H1 (cell line): ENCODE results near the gene C16orf54. TPM values are rescaled to one million over a fixed set of nuclear protein-coding genes. Genes with fewer than 3 reads are reported as not detected.

Experiments used
- CTCF ChIA-PET: fragments of 300-600 bp; sonication (Branson Sonifier 250); formaldehyde crosslinking; loops from one replicate; lab custom pipeline; 2021; ENCODE audit not compliant: partially characterized antibody; lab: Charles Lee
- POLR2A ChIA-PET: fragments of 300-600 bp; sonication (Branson Sonifier 250); formaldehyde crosslinking; loops from one replicate; lab custom pipeline; 2021; ENCODE audit warnings: inconsistent platforms; ENCODE audit not compliant: partially characterized antibody; lab: Charles Lee
- DNase-seq, 2 experiments: peaks; one replicate each; pipeline versions ENCODE4 v3.0.0 to v3.0.0-alpha.2; 2010 to 2022; ENCODE audit warnings: low spot score in 2 of 2, low read depth in 1 of 2, mixed read lengths in 1 of 2
- FAIRE-seq: peaks from 2 replicates; lab custom pipeline; 2011; peaks lifted over from hg19 to GRCh38; lab: Jason Lieb, UNC
- H2AFZ ChIP-seq: 2 replicates; pipeline ENCODE4 v1.8.1; 2012; ENCODE audit warnings: low read length, inconsistent platforms
- H2AK5ac ChIP-seq: 2 replicates; pipeline ENCODE4 v1.6.1; 2013; ENCODE audit warnings: low read depth, low read length
- H2BK120ac ChIP-seq: replicated peaks from 2 replicates; pipeline ENCODE3; 2013; ENCODE audit warnings: low read depth, low read length, inconsistent platforms
- H2BK12ac ChIP-seq: 2 replicates; pipeline ENCODE4 v1.6.1; 2013; ENCODE audit warnings: low read depth, low read length
- H2BK15ac ChIP-seq: 2 replicates; pipeline ENCODE4 v1.6.1; 2013; ENCODE audit warnings: low read length
- H2BK20ac ChIP-seq: 2 replicates; pipeline ENCODE4 v1.6.1; 2013; ENCODE audit warnings: low read length
- H2BK5ac ChIP-seq: 2 replicates; pipeline ENCODE4 v1.6.1; 2013; ENCODE audit warnings: low read depth, low read length
- H3K14ac ChIP-seq: 2 replicates; pipeline ENCODE4 v1.6.1; 2013; ENCODE audit warnings: inconsistent platforms; ENCODE audit not compliant: insufficient read length
- H3K18ac ChIP-seq: 2 replicates; pipeline ENCODE4 v1.6.1; 2013; ENCODE audit warnings: low read length; ENCODE audit errors: extremely low read depth
- H3K23ac ChIP-seq: 2 replicates; pipeline ENCODE4 v1.6.1; 2013; ENCODE audit warnings: inconsistent platforms; ENCODE audit not compliant: insufficient read length
- H3K23me2 ChIP-seq: 2 replicates; pipeline ENCODE4 v1.6.1; 2013; ENCODE audit warnings: low read depth, low read length
- H3K27ac ChIP-seq: 2 replicates; pipeline ENCODE4 v1.6.1; 2011; ENCODE audit warnings: low read depth, low read length, inconsistent platforms
- H3K27me3 ChIP-seq, 4 experiments: replicated peaks in 1 of 4; 1 replicate in 1 of 4; 2 replicates in 3 of 4; pipeline versions ENCODE4 v1.6.1 to v1.8.1; 2011 to 2013; ENCODE audit warnings: low read length in 3 of 4, mild to moderate bottlenecking in 3 of 4, inconsistent platforms in 2 of 4, mixed read lengths in 2 of 4, moderate library complexity in 1 of 4; ENCODE audit not compliant: control insufficient read depth in 3 of 4, insufficient read depth in 3 of 4; ENCODE audit errors: extremely low read depth in 1 of 4
- H3K36me3 ChIP-seq, 4 experiments: 2 replicates each; pipeline versions ENCODE4 v1.6.1 to v1.8.1; 2011 to 2013; ENCODE audit warnings: mild to moderate bottlenecking in 4 of 4, low read length in 3 of 4, moderate library complexity in 2 of 4, control low read depth in 1 of 4, inconsistent platforms in 1 of 4; ENCODE audit not compliant: insufficient read depth in 4 of 4, control insufficient read depth in 2 of 4
- H3K4ac ChIP-seq: replicated peaks from 2 replicates; pipeline ENCODE3; 2013; ENCODE audit warnings: low read length, low read depth, mixed read lengths, inconsistent platforms; ENCODE audit not compliant: insufficient read length
- H3K4me1 ChIP-seq, 4 experiments: replicated peaks in 1 of 4; 1 replicate in 1 of 4; 2 replicates in 3 of 4; pipeline versions ENCODE4 v1.6.1 to v1.8.1; 2011 to 2013; ENCODE audit warnings: low read length in 3 of 4, inconsistent platforms in 2 of 4, mixed read lengths in 1 of 4; ENCODE audit not compliant: insufficient read depth in 4 of 4, control insufficient read depth in 3 of 4
- H3K4me2 ChIP-seq, 2 experiments: 2 replicates each; pipeline versions ENCODE4 v1.6.1 to v1.8.1; 2011 to 2013; ENCODE audit warnings: low read depth in 2 of 2, low read length in 2 of 2, control low read depth in 1 of 2, inconsistent platforms in 1 of 2, mild to moderate bottlenecking in 1 of 2; ENCODE audit not compliant: insufficient read depth in 1 of 2
- H3K4me3 ChIP-seq, 4 experiments: fragments of 200-600, 300-600 bp in 1 of 4; sonication (generic), shearing (Covaris generic), sonication (Bioruptor Twin) in 1 of 4; 2 replicates each; pipeline versions ENCODE4 v1.5.1 to v1.8.1; 2011 to 2016; ENCODE audit warnings: low read length in 4 of 4, low read depth in 3 of 4, control low read depth in 2 of 4, inconsistent platforms in 2 of 4, mild to moderate bottlenecking in 2 of 4, mixed read lengths in 1 of 4, moderate library complexity in 1 of 4; ENCODE audit not compliant: insufficient read depth in 2 of 4; ENCODE audit errors: extremely low read depth in 1 of 4
- H3K56ac ChIP-seq: replicated peaks from 2 replicates; pipeline ENCODE3; 2013; ENCODE audit warnings: low read depth, mild to moderate bottlenecking, mixed read lengths, low read length, inconsistent platforms; ENCODE audit not compliant: insufficient read length
- H3K79me1 ChIP-seq: 2 replicates; pipeline ENCODE4 v1.6.1; 2013; ENCODE audit warnings: low read depth, low read length, control low read depth
- H3K79me2 ChIP-seq, 2 experiments: 2 replicates each; pipeline versions ENCODE4 v1.6.1 to v1.8.1; 2012 to 2013; ENCODE audit warnings: low read length in 2 of 2, mild to moderate bottlenecking in 2 of 2, inconsistent platforms in 1 of 2; ENCODE audit not compliant: insufficient read depth in 2 of 2, control insufficient read depth in 1 of 2
- H3K9ac ChIP-seq, 4 experiments: replicated peaks in 1 of 4; 1 replicate in 1 of 4; 2 replicates in 3 of 4; pipeline versions ENCODE4 v1.6.1 to v1.8.1; 2011 to 2013; ENCODE audit warnings: low read depth in 3 of 4, low read length in 3 of 4, control low read depth in 2 of 4, mild to moderate bottlenecking in 2 of 4, moderate library complexity in 2 of 4, inconsistent platforms in 1 of 4; ENCODE audit errors: extremely low read depth in 1 of 4
- H3K9me3 ChIP-seq, 2 experiments: 2 replicates each; pipeline versions ENCODE4 v1.6.1 to v1.8.1; 2012 to 2013; ENCODE audit warnings: mild to moderate bottlenecking in 2 of 2, moderate library complexity in 2 of 2, control low read depth in 1 of 2, inconsistent platforms in 1 of 2, low read depth in 1 of 2, low read length in 1 of 2, mixed read lengths in 1 of 2; ENCODE audit not compliant: insufficient read depth in 2 of 2
- H4K20me1 ChIP-seq, 2 experiments: replicated peaks in 1 of 2; 2 replicates each; pipeline versions ENCODE3 to v1.8.1; 2011 to 2013; ENCODE audit warnings: inconsistent platforms in 2 of 2, low read length in 2 of 2, mild to moderate bottlenecking in 1 of 2; ENCODE audit not compliant: insufficient read depth in 2 of 2, control insufficient read depth in 1 of 2
- H4K5ac ChIP-seq: 2 replicates; pipeline ENCODE4 v1.6.1; 2013; ENCODE audit warnings: low read length, low read depth, mixed read lengths, inconsistent platforms; ENCODE audit not compliant: insufficient read length
- H4K8ac ChIP-seq: 2 replicates; pipeline ENCODE4 v1.8.0; 2013; ENCODE audit warnings: mild to moderate bottlenecking, moderate library complexity, low read length, inconsistent platforms; ENCODE audit not compliant: insufficient read depth; ENCODE audit errors: extremely low read depth
- H4K91ac ChIP-seq: replicated peaks from 2 replicates; pipeline ENCODE3; 2013; ENCODE audit warnings: low read length, mixed read lengths, inconsistent platforms; ENCODE audit not compliant: insufficient read length
- ATF2 ChIP-seq: IDR thresholded peaks from 2 replicates; pipeline ENCODE4 v1.6.1; 2012; ENCODE audit warnings: low read length, inconsistent platforms
- ATF3 ChIP-seq: IDR thresholded peaks from 2 replicates; pipeline ENCODE4 v1.6.1; 2011; ENCODE audit warnings: low read depth, mild to moderate bottlenecking, low read length; ENCODE audit not compliant: insufficient read depth
- CEBPB ChIP-seq: IDR thresholded peaks from 2 replicates; pipeline ENCODE4 v1.6.1; 2012; ENCODE audit warnings: low read depth, low read length
- CHD1 ChIP-seq: IDR thresholded peaks from 2 replicates; pipeline ENCODE4 v1.6.1; 2012; ENCODE audit warnings: low read depth, low read length, improper control_type of control experiment
- EP300 ChIP-seq, 2 experiments: IDR thresholded peaks; 1 replicate in 1 of 2; 2 replicates in 1 of 2; pipeline ENCODE4 v1.6.1; 2011 to 2012; ENCODE audit warnings: low read depth in 2 of 2, low read length in 2 of 2, mild to moderate bottlenecking in 2 of 2, borderline replicate concordance in 1 of 2, inconsistent platforms in 1 of 2, moderate library complexity in 1 of 2
- JUND ChIP-seq: IDR thresholded peaks from 2 replicates; pipeline ENCODE4 v1.6.1; 2011; ENCODE audit warnings: mild to moderate bottlenecking, improper control_type of control experiment, low read length
- TBP ChIP-seq: IDR thresholded peaks from 2 replicates; pipeline ENCODE4 v1.6.1; 2011; ENCODE audit warnings: low read depth, low read length, improper control_type of control experiment
- WGBS, 2 experiments: shearing (Covaris generic) in 1 of 2; methylation state at CpG; one replicate each; pipeline versions ENCODE4 v1.1.6 to v1.1.7; 2013 to 2015; ENCODE audit warnings: low lambda C conversion rate in 2 of 2, mixed read lengths in 2 of 2, inconsistent platforms in 1 of 2, low coverage in 1 of 2, missing lambda C conversion rate in 1 of 2; ENCODE audit not compliant: insufficient replicate concordance in 2 of 2, insufficient coverage in 1 of 2, insufficient read length in 1 of 2; ENCODE audit errors: extremely low coverage in 1 of 2, missing lambda C conversion rate in 1 of 2; 5-methylcytosine and 5-hydroxymethylcytosine counted together
- polyA plus RNA-seq, 7 experiments: library from polyadenylated mRNA; depleted of rRNA in 3 of 7; stranded (reverse) in 5 of 7; unstranded in 2 of 7; fragments of >200 nt in 5 of 7; fragments of 200-250 nt in 2 of 7; gene quantifications; 1 replicate in 5 of 7; 2 replicates in 1 of 7; 4 replicates in 1 of 7; pipeline versions ENCODE4 v1.2.1 to v1.2.3, GENCODE V29; 2011 to 2013; ENCODE audit warnings: missing spikeins in 2 of 7, mixed read lengths in 2 of 7
- total RNA-seq: library from RNA; stranded (reverse); fragmentation: NEBNext Ultra II Directional; extraction: Animal tissue kit (Norgen Biotek cat#: 25700); gene quantifications from 2 replicates; pipeline ENCODE4 v1.2.1, GENCODE V29; 2021

C16orf54 gene
- total and polyA plus RNA-seq, 2 of the 8 experiments (the other 6 are each of a cell fraction or from before 2014, with no cell fraction given): not detected

- no peak overlapping the region for H4K5ac ChIP-seq
- H4K91ac ChIP-seq: no peak overlapping the region
- H3K79me1 ChIP-seq: no peaks in the 10 kb centered on the region
- H3K56ac ChIP-seq: no peak overlapping the region
- H3K18ac ChIP-seq: no peak overlapping the region
- no peak overlapping the region for H3K4me3 ChIP-seq
- H2BK120ac ChIP-seq: no peak overlapping the region
- H3K9me3 ChIP-seq: 0 out of 4 replicates have a peak, but pooled peaks cover 0 to 6% of the 10 kb centered on the region in 2 experiments
- no peak for DNase-seq
- H3K14ac ChIP-seq: no peak overlapping the region
- H3K23me2 ChIP-seq: no peaks in the 10 kb centered on the region
- no peak overlapping the region for H2BK12ac ChIP-seq
- CTCF ChIA-PET: interaction anchor here (0.6 to 11.5 kb wide), 20 partner anchors 8 to 333 kb away, joined by 3 to 138 read pairs (median 5); partner anchors contain the start of genes KIF22, QPRT, SPN and TLCD3B
- no peak overlapping the region for H3K27ac ChIP-seq
- H3K23ac ChIP-seq: no peak overlapping the region
- peaks cover 0 to 3% of the 10 kb centered on the region in 2 experiments for H4K20me1 ChIP-seq
- POLR2A ChIA-PET: interaction anchor here (0.8 to 20.4 kb wide), 19 partner anchors 12 to 150 kb away, joined by 3 to 490 read pairs (median 6); partner anchors contain the start of genes KIF22, PAGR1 and QPRT
- no peak for FAIRE-seq
- H2BK20ac ChIP-seq: no peak overlapping the region
- 88% methylated on average over 17 of the region's 17 CpGs; no CpG with 5 or more reads in 1 of the 2 experiments for WGBS, 2 experiments
- no peaks in the 10 kb centered on the region; a peak in 1 of 4 replicates for H3K79me2 ChIP-seq
- H3K9ac ChIP-seq: peak overlapping the region in 1 of 4 experiments; percentile 9; a peak in 1 of 7 replicates
- no peak overlapping the region for H2BK15ac ChIP-seq
- no peak overlapping the region for H2AK5ac ChIP-seq
- H2AFZ ChIP-seq: no peak overlapping the region
- peaks cover 0 to 11% (median 5%) of the 10 kb centered on the region in 4 experiments; a peak in 5 of 7 replicates for H3K4me1 ChIP-seq
- H3K4ac ChIP-seq: no peak overlapping the region
- no peak overlapping the region for H4K8ac ChIP-seq
- no peak overlapping the region for H3K4me2 ChIP-seq
- H2BK5ac ChIP-seq: no peak overlapping the region
- TF ChIP-seq CHD1 (peak; percentile 65), TBP (no peak), ATF3 (no peak), ATF2 (0 out of 2 replicates have a peak, but pooled peaks have one; percentile 1), JUND (0 out of 2 replicates have a peak, but pooled peaks have one; percentile 59), EP300 (IDR thresholded peaks at IDR 0.05; ENCODE audit: borderline replicate concordance in 1 of 2, low read depth in 2 of 2, low read length in 2 of 2) (peak in 1 of 2 experiments; percentile 88; a peak in 2 of 3 replicates), CEBPB (no peak)
- H3K36me3 ChIP-seq: peaks cover 3 to 20% (median 12%) of the 10 kb centered on the region in 4 experiments; a peak in 7 of 8 replicates
- H3K27me3 ChIP-seq: no peaks in the 10 kb centered on the region
These were observed 47.1 kb downstream of the C16orf54 start for GRCh38 chr16:29698484-29699323.
